ENCODE measurements around the gene GEMIN5. TPM values are rescaled to one million over a fixed set of nuclear protein-coding genes. Genes with fewer than 3 reads are reported as not detected.

The GEMIN5 gene
- total and polyA plus RNA-seq, 12 donors, result 4.1 to 18.5 (median 15.6) TPM

DNA sequence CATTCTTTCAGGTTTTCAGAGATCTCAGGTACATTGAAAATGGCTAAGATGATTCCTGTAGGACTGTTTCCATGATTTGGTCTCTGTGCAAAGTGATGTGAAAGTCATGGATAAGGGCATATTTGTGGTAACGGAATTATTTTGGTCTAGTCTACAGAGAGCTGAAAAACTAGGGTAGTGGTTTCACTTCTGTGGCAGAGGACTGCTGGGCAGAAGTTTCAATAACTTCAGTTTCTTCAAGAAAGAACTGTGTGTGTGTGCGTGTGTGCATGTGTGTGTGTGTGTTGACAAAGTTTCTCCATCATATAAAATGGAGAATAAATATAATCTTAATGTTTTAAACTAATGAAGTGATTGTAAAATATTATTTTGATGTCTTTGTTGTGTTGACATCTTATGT is 75.2 kb downstream of the GEMIN5 start:
- Histone ChIP-seq H3K9me3 (no peaks in the 10 kb centered on the region), H3K27ac (no peak overlapping the region), H3K36me3 (peaks cover 0 to 48% (median 11%) of the 10 kb centered on the region in 9 donors), H3K4me3 (no peak overlapping the region), H3K27me3 (no peaks in the 10 kb centered on the region), H3K4me1 (peaks cover 5 to 49% (median 34%) of the 10 kb centered on the region in 9 donors)
- DNase-seq, result no peak
- no peak for ATAC-seq
- WGBS, 2 donors, result 84 to 94% methylated on average over 2 of the region's 2 CpGs
- intact Hi-C loops (cut with DNase I), result loop anchor here in 2 of 10 donors (5.0 to 10.0 kb wide), 2 partner anchors 52 to 75 kb away; partner anchors contain the start of gene GEMIN5 (in 1 of the 2)
- TF ChIP-seq, protein P1, sequence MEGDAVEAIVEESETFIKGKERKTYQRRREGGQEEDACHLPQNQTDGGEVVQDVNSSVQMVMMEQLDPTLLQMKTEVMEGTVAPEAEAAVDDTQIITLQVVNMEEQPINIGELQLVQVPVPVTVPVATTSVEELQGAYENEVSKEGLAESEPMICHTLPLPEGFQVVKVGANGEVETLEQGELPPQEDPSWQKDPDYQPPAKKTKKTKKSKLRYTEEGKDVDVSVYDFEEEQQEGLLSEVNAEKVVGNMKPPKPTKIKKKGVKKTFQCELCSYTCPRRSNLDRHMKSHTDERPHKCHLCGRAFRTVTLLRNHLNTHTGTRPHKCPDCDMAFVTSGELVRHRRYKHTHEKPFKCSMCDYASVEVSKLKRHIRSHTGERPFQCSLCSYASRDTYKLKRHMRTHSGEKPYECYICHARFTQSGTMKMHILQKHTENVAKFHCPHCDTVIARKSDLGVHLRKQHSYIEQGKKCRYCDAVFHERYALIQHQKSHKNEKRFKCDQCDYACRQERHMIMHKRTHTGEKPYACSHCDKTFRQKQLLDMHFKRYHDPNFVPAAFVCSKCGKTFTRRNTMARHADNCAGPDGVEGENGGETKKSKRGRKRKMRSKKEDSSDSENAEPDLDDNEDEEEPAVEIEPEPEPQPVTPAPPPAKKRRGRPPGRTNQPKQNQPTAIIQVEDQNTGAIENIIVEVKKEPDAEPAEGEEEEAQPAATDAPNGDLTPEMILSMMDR (IDR thresholded peaks at IDR 0.05), result no peak

DNA sequence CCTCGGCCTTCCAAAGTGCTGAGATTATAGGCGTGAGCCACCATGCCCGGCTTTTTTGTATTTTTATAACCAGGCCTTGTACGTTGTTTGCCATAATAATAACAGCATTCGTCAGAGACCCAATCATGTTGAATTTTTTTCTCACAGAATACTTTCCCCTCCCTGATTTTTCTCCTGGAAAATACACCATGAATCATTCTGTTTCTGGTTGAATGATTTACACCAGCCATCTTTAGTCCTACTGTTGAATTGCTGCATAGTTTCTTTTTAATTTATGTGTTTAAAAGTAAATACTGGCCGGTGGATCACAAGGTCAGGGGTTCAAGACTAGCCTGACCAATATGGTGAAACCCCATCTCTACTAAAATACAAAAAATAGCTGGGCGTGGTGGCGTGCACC is 76.1 kb downstream of the GEMIN5 start:
- H3K4me3 ChIP-seq, result no peak overlapping the region
- 76 to 83% methylated on average over 8 of the region's 8 CpGs for WGBS, 2 donors

DNA sequence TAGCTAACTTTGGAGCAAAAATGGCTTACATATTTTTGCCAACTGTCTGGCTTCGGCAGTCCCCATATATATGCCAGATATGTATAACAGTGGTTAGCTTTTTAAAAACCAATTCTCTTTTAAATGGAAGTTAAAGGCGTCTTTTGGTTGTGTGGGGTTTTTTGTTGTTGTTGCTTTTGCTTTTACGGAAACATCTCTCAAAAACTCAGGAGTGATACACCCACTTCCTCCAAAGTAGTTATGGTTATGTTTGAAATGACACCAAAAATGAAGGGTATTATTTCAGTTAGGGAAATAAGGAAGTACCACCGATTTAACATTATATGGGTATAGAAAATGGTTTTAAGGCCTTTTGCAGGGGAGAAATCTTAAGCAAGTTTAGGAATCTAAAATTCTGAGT is 77.2 kb downstream of the GEMIN5 start:
- H3K9me3 ChIP-seq, result no peaks in the 10 kb centered on the region
- peak overlapping the region in 7 of 10 donors; percentile 71 to 84 (median 82) for H3K4me3 ChIP-seq
- H3K4me1 ChIP-seq, result peaks cover 5 to 56% (median 43%) of the 10 kb centered on the region in 9 donors
- H3K27ac ChIP-seq, result peak overlapping the region in 6 of 10 donors; percentile 9 to 100 (median 99)
- ATAC-seq (no peak), DNase-seq (no peak)
- 40 to 57% methylated on average over 4 of the region's 4 CpGs for WGBS, 2 donors
- H3K36me3 ChIP-seq, result peaks cover 0 to 28% (median 6%) of the 10 kb centered on the region in 9 donors
- H3K27me3 ChIP-seq, result no peaks in the 10 kb centered on the region
- TF ChIP-seq, protein P1 (IDR thresholded peaks at IDR 0.05), result no peak
- intact Hi-C loops (cut with DNase I), result loop anchor here in 2 of 10 donors (5.0 to 10.0 kb wide), 2 partner anchors 54 to 77 kb away; partner anchors contain the start of gene GEMIN5 (in 1 of the 2)

More for the DNA sequence above, 76.1 kb downstream of the GEMIN5 start:
- H3K27me3 ChIP-seq, result no peaks in the 10 kb centered on the region
- peaks cover 0 to 40% (median 11%) of the 10 kb centered on the region in 9 donors for H3K36me3 ChIP-seq
- no peak for DNase-seq
- H3K4me1 ChIP-seq, result peaks cover 5 to 56% (median 37%) of the 10 kb centered on the region in 9 donors
- no peak for ATAC-seq
- intact Hi-C loops (cut with DNase I), result loop anchor here in 2 of 10 donors (5.0 to 10.0 kb wide), 2 partner anchors 53 to 75 kb away; partner anchors contain the start of gene GEMIN5 (in 1 of the 2)
- no peaks in the 10 kb centered on the region for H3K9me3 ChIP-seq
- H3K27ac ChIP-seq, result peak overlapping the region in 2 of 10 donors; percentile 38 to 99
- TF ChIP-seq, protein P1 (IDR thresholded peaks at IDR 0.05), result no peak

DNA sequence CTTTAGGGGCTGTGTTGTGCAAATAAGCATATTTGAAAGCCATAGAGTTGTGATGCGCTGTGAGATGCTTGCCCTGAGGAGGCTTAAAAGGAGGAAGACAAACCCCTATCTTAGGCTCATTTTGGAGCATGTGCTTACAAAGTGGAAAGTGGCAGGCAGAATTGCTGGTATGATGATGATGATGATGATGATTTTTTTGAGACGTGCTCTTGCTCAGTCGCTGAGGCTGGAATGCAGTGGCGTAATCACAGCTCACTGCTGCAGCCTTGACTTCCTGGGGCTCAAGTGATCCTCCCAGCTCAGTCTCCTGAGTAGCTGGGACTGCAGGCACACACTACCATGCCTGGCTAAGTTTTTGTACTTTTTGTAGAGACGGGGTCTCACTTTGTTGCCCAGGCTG is 77.9 kb downstream of the GEMIN5 start:
- H3K4me3 ChIP-seq, result peak overlapping the region; percentile 47 to 87 (median 80)
- intact Hi-C loops (cut with DNase I), result loop anchor here in 2 of 10 donors (5.0 to 10.0 kb wide), 2 partner anchors 55 to 77 kb away; partner anchors contain the start of gene GEMIN5 (in 1 of the 2)
- ATAC-seq (no peak), DNase-seq (no peak)
- peak overlapping the region in 9 of 10 donors; percentile 59 to 100 (median 99) for H3K27ac ChIP-seq
- TF ChIP-seq, protein P1 (IDR thresholded peaks at IDR 0.05), result no peak
- H3K36me3 ChIP-seq, result peaks cover 0 to 22% (median 0%) of the 10 kb centered on the region in 9 donors
- no peaks in the 10 kb centered on the region for H3K27me3 ChIP-seq
- no peaks in the 10 kb centered on the region for H3K9me3 ChIP-seq
- peaks cover 5 to 54% (median 43%) of the 10 kb centered on the region in 9 donors for H3K4me1 ChIP-seq
- 27 to 31% methylated on average over 5 of the region's 5 CpGs for WGBS, 2 donors

Data from heart right ventricle (tissue), 16 donors.